Testis (tissue), 3 donors: ENCODE data around the gene TBC1D16. TPM values are rescaled to one million over a fixed set of nuclear protein-coding genes. Genes with fewer than 3 reads are reported as not detected.

Experiments used
- DNase-seq: peaks from one replicate; pipeline ENCODE4 v3.0.0-alpha.2; 2019
- H3K27ac ChIP-seq, 2 donors: fragments of 200-600 bp; sonication (generic); one replicate each; pipeline ENCODE4 v1.5.1; 2019
- H3K27me3 ChIP-seq: fragments of 200-600 bp; sonication (generic); one replicate; pipeline ENCODE4 v1.5.1; 2019
- H3K36me3 ChIP-seq: fragments of 200-600 bp; sonication (generic); one replicate; pipeline ENCODE4 v1.5.1; 2017; ENCODE audit warnings: low read depth; ENCODE audit errors: missing control alignments
- H3K4me1 ChIP-seq: fragments of 200-600 bp; sonication (generic); one replicate; pipeline ENCODE4 v1.5.1; 2019
- H3K4me3 ChIP-seq, 2 donors: fragments of 200-600 bp; sonication (generic); one replicate each; pipeline ENCODE4 v1.5.1; 2017 to 2019
- H3K9me3 ChIP-seq: fragments of 200-600 bp; sonication (generic); one replicate; pipeline ENCODE4 v1.5.1; 2017
- POLR2A ChIP-seq: fragments of 450-650 bp; IDR thresholded peaks from one replicate; pipeline ENCODE4 v1.6.1; 2017; ENCODE audit warnings: antibody characterized with exemption, mild to moderate bottlenecking, moderate library complexity
- WGBS, 2 donors: methylation state at CpG; one replicate each; pipeline ENCODE4 v1.1.5; 2018; 5-methylcytosine and 5-hydroxymethylcytosine counted together
- intact Hi-C: fragments of 100-400 bp; cut with DNase I; formaldehyde crosslinking; loops from one replicate; pipeline ENCODE4 v1.15.1; 2023; ENCODE audit warnings: low total_unique reads
- polyA plus RNA-seq: library from polyadenylated mRNA; stranded (reverse); fragments of 350-450 nt; fragmentation: Illumina TruSeq; extraction: RNeasy Lipid Tissue Mini Kit (QIAGEN cat#74804); gene quantifications from one replicate; pipeline ENCODE4 v1.2.3, GENCODE V29; 2014; ENCODE audit warnings: low read depth, low replicate concordance; ENCODE audit not compliant: insufficient read depth
- total RNA-seq, 2 donors: library from RNA; depleted of rRNA; stranded (reverse); fragments of >200 nt; gene quantifications; one replicate each; pipeline ENCODE4 v1.2.3, GENCODE V29; 2016
- TF ChIP-seq, protein P1 (sequence below), 3 experiments: fragments of 450-650 bp in 2 of 3; fragments of 200-600 bp in 1 of 3; sonication (generic) in 1 of 3; IDR thresholded peaks; one replicate each; pipeline ENCODE4 v1.5.1; 2016 to 2019; ENCODE audit warnings: antibody characterized with exemption in 3 of 3, mild to moderate bottlenecking in 2 of 3, moderate library complexity in 1 of 3

Gene TBC1D16
- total and polyA plus RNA-seq, 3 donors from 2014 or later = 11.0 to 16.0 (median 11.7) TPM

DNA sequence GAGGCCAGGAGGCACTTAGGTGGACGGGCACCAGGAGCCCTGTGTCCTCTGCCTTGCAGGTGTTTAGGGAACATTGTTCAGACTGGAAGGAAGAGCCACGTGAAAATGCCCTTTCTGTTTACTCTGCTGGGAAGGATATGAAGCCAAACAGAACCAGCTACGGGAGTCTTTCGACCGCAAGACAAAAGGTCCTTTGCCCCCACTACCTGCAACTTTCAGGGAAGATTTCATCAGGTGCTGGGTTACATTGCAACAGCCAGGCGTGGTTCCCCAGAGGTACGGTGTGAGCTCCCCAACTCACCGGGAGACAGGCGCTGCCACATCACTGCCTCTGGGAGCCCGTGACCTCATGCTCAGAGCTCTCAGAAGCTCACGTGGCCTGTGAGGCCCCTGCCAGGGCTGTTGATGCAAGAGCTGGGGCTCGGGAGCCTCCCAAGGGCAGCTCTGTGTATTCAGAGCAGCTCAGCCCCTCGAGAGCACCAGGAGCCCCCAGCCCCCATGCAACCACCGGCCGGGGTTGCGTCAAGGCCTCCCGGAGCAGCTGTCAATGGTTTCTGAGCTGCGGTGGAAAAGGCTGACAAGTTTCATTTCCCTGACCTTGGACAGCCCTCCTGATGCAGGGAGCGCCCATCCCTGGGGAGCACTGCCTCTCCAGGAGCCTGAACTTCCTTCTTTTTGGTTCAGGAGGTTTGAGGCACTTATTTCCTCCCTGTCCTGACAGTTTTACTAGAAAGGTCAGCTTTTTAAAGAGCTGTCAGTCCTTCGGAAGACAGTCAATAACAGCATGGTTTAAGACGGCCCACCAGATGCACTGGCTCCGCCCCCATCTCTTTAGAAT, 42.1 kb downstream of the TBC1D16 start:
- H3K4me1 ChIP-seq = peaks cover 39% of the 10 kb centered on the region
- H3K27me3 ChIP-seq = no peaks in the 10 kb centered on the region
- peak; percentile 91 for DNase-seq
- no peak for TF ChIP-seq POLR2A
- TF ChIP-seq, protein P1, sequence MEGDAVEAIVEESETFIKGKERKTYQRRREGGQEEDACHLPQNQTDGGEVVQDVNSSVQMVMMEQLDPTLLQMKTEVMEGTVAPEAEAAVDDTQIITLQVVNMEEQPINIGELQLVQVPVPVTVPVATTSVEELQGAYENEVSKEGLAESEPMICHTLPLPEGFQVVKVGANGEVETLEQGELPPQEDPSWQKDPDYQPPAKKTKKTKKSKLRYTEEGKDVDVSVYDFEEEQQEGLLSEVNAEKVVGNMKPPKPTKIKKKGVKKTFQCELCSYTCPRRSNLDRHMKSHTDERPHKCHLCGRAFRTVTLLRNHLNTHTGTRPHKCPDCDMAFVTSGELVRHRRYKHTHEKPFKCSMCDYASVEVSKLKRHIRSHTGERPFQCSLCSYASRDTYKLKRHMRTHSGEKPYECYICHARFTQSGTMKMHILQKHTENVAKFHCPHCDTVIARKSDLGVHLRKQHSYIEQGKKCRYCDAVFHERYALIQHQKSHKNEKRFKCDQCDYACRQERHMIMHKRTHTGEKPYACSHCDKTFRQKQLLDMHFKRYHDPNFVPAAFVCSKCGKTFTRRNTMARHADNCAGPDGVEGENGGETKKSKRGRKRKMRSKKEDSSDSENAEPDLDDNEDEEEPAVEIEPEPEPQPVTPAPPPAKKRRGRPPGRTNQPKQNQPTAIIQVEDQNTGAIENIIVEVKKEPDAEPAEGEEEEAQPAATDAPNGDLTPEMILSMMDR (IDR thresholded peaks at IDR 0.05) = no peak
- no peaks in the 10 kb centered on the region for H3K9me3 ChIP-seq
- peak overlapping the region in 1 of 2 donors; percentile 19 for H3K27ac ChIP-seq
- H3K4me3 ChIP-seq = no peak overlapping the region
- intact Hi-C loops = no loop called here
- no peaks in the 10 kb centered on the region for H3K36me3 ChIP-seq
- WGBS, 2 donors = 49 to 59% methylated on average over 14 to 22 of the region's 22 CpGs

DNA sequence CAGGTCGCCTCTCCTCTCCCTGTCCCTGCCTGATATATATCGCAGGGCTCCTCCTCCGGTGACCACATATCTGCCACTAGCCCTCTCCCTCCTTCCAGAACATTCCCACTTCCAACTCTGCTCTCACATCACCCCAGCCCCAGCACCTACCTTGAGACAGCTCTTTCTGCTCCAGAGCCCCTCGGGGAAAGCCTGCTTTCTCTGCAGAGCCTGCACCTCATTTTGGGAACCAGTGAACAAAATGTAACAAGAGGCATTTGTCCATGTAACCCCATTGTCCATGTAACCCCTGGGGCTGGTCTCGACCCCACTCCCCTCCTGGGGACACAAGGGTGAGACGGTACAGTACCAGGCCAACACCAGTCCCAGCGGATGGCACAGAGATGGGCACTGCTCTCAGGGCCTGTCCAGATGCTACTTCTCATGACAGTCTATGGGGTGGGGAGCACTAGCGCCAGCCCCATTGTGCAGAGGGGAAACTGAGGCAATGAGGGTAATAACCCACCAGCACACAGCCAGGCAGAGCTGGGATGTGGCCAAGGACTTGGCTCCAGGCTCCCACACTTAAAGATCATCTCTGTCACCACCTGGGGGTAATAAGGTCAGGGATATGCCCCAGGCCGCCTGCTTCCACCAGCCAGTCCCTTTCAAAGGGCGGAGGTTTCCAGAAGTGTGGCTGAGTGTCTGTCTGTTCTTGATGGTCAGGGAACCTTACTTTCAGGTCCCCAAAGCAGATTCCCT, 42.9 kb downstream of the TBC1D16 start:
- H3K27me3 ChIP-seq = no peaks in the 10 kb centered on the region
- DNase-seq = no peak
- TF ChIP-seq, protein P1 (IDR thresholded peaks at IDR 0.05) = no peak
- TF ChIP-seq POLR2A = no peak
- H3K4me3 ChIP-seq = no peak overlapping the region
- H3K36me3 ChIP-seq = no peaks in the 10 kb centered on the region
- H3K4me1 ChIP-seq = peaks cover 47% of the 10 kb centered on the region
- intact Hi-C loops = no loop called here
- H3K9me3 ChIP-seq = no peaks in the 10 kb centered on the region
- H3K27ac ChIP-seq = peak overlapping the region; percentile 2 to 19
- WGBS, 2 donors = 69 to 74% methylated on average over 10 of the region's 10 CpGs

DNA sequence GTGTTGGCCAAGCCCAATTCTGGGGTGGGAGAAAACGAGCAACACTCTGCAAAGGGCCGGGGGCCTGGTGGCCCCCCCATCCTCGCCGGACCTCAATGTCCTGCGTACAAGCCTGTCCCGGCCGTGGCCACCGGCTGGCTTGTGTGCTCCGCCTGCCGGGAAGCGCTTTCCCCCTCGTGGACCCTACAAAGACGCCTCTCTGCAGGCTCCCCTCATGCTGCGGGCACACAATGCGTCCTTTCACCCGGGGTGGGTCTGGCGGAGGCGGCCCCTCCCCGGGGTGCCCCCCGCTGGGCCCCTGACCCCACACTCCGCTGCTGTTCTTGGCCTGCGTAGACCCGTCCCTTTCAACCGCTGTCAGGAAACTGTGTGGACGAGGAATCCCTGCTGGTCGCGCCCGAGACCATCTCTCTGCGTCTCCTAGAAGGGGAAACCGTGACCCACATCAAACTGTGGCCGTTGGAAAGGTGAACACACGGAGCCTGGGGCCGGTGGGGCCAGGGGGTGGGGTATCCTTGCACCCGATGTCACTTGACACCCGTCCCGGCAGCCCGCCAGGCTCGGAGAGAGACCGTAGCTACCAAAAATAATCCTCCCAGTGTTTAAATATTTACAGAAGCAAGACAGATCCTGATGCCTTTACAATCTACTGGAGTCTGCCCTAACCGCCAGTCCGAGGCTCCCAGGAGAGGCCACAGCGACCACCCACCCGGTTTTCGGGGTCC, 43.6 kb downstream of the TBC1D16 start:
- H3K27me3 ChIP-seq = no peaks in the 10 kb centered on the region
- peak overlapping the region; percentile 2 to 45 for H3K27ac ChIP-seq
- no peak for DNase-seq
- peaks cover 54% of the 10 kb centered on the region for H3K4me1 ChIP-seq
- H3K4me3 ChIP-seq = peak overlapping the region; percentile 43 to 54
- intact Hi-C loops = no loop called here
- H3K36me3 ChIP-seq = no peaks in the 10 kb centered on the region
- TF ChIP-seq, protein P1 (IDR thresholded peaks at IDR 0.05) = no peak
- TF ChIP-seq POLR2A = no peak
- 12 to 17% methylated on average over 23 to 44 of the region's 44 CpGs for WGBS, 2 donors
- no peaks in the 10 kb centered on the region for H3K9me3 ChIP-seq

DNA sequence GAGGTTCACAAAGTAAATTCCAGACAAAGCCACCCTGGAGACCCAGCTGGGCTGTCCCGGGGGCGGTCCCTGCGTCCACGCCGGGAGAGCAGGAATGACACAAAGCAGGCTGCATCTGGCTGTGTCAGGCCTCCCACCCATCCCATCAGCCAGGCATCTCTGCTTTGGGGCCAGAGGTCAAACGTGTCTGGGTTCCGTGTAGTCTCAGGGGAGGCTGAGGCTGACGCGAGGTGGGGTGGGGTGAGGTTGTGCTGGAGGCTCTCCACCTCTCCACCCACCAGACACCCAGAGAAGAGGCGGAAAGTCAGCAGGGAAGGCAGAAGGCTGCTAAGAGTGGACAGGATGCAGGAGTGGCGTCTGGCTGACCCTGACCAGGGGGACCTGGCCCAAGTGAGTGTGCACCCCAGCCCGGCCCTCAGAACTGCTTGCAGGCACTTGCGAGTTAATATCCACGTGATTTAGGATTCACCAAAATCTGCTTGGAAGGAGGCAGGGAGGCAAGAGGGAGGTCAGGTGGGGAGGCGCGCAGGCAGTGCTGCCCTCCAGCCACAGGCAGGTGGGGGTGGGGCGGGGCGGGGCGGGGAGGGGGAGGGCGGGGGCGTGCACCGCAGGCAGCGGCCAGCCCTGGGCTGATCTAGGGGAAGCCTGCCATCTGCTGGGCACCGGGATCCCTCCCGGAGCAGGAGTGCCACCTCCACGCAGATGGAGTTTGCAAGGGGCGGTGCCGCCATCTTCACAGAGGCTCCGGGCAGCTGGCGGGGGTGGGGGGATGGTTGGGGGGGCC, 44.3 kb downstream of the TBC1D16 start:
- peak overlapping the region; percentile 43 to 54 for H3K4me3 ChIP-seq
- 22 to 29% methylated on average over 5 to 29 of the region's 30 CpGs for WGBS, 2 donors
- no peaks in the 10 kb centered on the region for H3K9me3 ChIP-seq
- DNase-seq = peak; percentile 91
- H3K4me1 ChIP-seq = peaks cover 61% of the 10 kb centered on the region
- H3K27ac ChIP-seq = peak overlapping the region; percentile 2 to 45
- H3K36me3 ChIP-seq = no peaks in the 10 kb centered on the region
- intact Hi-C loops = no loop called here
- TF ChIP-seq, protein P1 (IDR thresholded peaks at IDR 0.05) = peak in 2 of 3 experiments; percentile 15 to 56
- TF ChIP-seq POLR2A = no peak
- no peaks in the 10 kb centered on the region for H3K27me3 ChIP-seq
